SIG-M5 treated with dmso at 0.1 percent for 504 hours (cell line): Measurements from ENCODE around the gene METTL23.
"Not testable (repeated sequence)": the region's sequence is repeated elsewhere in the genome, so short reads cannot be mapped to it uniquely, and the experiment has no call there.

Experiments
- DNase-seq: peaks from one replicate; lab custom pipeline; 2025; ENCODE audit not compliant: unreplicated experiment; lab: John Stamatoyannopoulos, UW

Gene METTL23

DNA sequence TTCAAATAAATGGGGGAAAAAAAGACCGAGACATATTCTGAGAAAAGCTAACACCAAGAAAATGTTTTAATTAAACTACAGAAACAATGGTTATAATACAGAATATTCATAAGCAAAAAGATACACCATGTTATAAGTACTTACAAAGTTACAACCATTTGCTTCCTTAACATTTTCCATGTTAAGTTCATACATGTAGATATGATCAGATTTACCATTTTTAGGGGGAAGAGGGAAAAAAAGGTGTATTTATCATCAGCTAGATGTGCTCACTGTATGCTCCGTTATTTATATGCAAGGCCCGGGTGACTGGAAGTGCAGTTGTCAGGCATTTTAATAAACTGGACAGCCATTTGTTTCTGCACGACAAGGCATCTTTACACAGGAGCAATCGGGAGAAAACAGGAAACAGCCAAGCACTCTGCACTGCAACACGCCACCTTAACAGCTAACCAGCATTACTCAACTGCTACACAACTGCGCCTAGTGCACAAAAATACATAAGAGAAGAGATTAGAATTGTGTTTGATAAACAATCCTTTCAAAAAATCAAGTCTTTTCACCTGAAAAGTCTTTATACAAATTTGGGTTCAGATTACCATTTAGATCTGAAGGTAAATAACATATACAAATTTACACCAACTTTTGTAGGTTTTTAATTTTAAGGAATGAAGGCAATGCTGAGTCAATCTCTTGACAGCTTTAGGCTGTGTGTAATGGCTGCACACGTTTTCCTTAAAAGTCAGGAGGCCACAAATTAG lies 7.6 kb downstream of the METTL23 start:
- peak; percentile 85 for DNase-seq

DNA sequence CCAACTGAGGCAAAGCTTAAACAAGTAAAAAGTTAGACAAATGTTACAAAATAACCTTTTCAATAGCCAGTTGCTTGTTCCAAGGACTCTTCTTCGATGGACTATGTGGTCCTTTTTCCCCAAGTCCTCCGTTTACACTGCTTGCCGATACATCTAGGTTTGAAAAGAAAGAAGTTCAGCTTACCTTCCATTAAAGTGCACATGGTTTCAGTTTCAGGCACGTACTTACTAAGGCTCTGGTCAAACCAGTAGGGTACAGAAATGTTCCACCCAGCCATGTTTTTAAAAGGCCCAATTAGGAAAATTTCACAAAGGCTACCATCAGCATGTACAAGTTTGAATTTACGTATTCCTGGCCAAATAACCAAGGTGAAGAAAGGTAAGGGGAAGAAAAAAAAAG lies 8.4 kb downstream of the METTL23 start:
- peak; percentile 64 for DNase-seq

DNA sequence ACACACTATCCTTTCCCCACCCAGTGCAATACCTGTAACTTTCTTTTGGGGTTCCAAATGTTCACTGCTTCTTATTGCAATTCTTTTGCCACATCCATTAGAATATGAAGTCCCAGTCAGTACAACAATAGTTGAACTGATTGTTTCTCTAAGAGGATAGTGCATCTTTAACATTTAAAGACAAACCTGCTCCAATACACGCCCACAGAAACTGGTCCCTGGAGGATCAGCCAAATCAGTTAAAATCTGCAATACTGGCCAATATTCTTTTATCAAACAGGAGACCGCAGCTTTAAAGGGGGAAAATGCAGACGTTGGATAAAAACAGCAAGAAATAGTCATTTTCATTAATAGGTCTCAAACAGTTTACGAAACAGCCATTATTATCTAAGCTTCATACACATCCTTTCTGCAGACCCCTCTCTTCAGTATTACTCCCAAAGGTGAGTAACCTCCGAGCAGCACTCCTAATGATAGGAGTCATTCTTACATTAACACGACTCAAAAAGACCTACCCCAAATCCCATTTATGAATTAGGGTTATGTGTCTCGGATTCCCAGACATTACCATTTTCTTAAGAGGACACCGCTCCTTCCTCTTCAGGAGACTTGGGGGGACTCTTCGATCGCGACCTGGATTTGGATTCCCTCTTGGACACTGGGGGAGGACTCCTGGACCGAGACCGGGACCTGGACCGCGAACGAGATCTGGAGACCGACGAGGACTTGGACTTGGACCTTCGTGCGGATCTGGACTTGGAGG lies 9.1 kb downstream of the METTL23 start:
- DNase-seq = no peak

DNA sequence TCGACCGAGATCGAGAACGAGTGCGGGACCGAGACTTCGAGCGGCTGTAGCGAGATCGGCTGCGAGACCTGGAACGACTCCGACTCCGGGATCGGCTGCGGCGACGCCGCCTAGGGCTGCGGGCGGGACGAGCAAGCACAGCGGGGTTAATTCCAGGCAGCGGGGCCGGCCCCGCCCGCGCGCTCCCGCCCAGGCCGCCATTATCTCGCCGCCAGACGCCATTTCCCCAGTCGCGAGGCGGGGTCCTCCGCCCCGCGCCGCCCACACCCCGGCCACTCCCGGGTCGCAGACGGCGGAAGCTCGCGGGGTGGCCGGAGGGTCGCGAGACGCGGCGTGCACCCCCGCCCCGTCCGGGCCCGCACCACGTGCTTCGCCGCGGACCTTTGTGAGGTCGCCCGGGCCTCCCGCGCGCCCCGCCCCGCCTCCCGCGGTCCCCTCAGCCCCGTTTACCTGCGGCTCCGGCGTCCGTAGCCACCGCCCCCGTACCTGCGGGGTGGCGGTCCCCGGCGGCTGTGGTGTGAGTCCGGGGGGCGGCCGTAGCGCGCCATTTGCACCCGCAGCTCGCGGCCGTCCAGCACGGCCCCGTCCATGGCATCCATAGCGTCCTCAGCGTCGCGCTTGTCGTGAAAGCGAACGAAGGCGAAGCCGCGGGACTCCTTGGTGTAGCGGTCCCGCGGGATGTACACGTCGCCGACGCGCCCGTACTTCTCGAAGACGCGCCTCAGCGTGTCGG lies 9.9 kb downstream of the METTL23 start:
- DNase-seq = peak; percentile 48

DNA sequence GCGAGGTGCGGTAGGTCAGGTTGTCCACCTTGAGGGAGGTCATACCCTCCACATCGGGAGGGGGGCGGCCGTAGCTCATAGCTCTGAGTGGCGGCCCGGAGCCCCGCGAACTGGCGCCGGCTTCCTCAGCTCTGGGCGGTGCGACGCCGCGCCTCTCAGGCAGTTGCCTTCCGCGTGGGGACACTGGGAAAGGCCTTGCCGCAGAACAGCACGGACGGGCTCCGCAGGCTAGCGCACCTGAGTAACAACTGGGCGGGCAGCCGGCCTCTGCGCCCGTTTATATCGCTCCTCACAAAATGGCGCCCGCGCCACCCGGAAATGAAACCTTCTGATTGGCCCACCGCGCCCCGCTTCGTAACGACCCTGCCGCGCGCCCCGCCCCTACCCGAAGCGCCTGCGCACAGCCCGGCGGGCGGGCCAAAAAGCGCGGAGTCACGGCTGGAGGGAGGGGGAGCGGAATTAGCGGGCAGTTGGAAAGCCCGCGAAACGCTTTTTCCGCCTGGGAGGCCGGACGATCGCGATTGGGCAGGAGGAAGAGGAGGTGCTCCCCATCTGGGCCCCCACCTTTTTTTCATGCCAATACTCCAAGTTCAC lies 10.5 kb downstream of the METTL23 start, which contains the start of gene SRSF2:
SRSF2 (minus strand) TSS at position 250 of the 594 bp plus-strand sequence; CDS start at position 79, 171 bp downstream.
- peak; percentile 99 for DNase-seq

DNA sequence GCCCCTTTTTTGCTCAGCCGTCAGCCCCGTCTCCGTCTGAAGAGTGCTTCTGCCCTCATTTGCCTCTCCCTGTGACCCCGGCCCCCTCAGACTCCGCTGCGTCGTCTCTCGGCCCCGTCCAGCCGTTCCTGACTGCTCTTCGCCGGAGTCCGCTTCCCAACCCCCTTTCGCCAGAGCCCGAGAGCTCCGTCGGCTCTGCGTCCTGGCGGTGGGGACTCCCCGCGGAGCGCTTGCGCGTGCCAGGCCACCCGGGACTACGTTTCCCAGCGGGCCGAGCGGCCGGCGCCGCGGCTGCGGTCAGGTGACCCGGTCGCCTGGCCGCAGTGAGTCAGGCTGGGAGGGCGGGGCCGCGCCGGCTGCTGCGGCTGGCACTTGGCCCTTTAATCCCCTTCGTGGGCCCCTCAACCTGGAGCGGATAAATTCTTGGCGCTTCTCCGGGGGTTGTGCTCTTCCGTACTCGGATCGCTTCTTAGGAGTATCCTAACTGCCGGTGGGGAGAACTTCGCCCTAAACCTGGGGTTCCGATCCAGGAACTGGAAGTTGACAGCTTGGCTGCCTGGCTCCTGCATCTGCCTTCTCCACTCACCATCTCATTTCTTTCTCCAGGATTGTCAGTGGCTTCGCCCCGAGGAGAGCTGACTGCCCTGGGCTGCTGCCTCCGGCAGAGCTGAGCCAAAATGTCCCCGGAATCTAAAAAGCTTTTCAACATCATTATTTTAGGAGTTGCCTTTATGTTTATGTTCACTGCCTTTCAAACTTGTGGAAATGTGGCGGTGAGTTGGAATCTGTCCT lies 11.2 kb downstream of the METTL23 start, which contains the start of gene MFSD11:
MFSD11 (plus strand) TSS at position 444 of the 792 bp plus-strand sequence; CDS start at position 678, 234 bp downstream.
- DNase-seq = peak; percentile 94

DNA sequence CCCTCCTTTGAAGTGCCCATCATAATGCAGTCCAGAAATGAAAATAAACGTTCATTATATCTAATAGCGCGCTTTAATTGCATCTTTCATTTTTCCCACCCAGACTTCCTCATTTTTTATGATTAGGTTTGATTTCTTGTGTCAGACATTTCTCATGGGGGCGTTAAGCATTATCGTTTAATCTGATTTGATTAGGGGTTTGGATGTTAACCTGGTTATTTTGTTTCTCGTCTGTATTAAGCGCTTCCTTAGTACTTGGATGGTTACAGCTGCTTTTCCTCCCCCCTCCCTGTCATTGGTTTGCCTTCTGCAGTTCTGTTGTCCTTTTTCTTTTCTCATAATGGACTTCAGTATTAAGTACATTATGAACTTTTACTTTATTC lies 11.8 kb downstream of the METTL23 start:
- DNase-seq = no peak

DNA sequence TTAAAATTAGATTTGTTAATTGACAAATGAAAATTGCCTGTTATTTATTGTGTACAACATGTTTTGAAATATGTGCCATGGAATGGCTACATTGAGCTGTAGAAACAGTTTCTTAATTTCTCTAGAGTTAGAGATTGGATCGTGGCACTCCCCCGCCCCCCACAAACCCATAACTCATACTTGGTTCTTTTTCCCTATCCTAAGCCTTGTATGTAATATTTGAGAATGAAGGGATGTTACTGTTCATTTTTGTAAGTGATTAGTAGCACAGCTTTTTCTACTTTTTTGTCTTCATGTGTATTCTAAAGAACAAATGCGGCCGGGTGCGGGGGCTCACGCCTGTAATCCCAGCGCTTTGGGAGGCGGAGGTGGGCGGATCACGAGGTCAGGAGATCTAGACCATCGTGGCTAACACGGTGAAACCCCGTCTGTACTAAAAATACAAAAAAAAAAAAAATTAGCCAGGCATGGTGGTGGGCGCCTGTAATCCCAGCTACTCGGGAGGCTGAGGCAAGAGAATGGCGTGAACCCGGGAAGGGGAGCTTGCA lies 13.0 kb downstream of the METTL23 start:
- DNase-seq = not testable (repeated sequence)

DNA sequence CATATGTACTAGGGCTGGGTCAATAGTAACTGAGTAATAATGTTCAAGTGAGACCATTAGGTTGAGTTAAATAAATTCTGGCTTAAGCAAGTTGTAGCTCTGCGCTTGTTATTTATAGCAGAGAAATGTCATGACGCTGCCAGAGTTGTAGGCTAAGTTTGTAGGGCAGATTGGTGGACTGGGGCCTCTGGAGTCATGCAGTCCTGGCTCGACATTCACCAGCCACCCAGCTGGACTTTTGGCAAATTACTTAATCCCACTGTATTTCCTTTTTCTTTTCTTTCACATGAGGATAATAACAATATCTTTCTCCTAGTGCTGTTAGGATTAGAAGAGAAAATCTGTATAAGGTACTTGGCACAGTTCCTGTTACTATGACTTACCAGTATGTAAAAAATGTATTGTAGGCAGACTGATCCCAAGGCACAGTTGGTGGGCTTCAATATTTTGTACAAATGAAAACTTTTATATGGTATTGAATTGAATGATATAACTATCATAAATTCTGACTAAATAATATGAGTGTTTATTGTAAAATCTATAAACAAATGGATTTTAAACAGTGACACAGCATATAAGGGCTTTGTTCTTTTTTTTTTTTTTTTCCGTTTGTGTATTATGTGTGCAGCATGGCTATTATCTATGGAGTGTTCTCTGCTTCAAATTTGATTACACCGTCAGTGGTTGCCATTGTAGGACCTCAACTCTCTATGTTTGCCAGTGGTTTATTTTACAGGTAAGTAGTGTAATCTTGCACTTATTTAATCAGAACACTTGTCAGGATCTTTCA lies 13.9 kb downstream of the METTL23 start:
- no peak for DNase-seq

DNA sequence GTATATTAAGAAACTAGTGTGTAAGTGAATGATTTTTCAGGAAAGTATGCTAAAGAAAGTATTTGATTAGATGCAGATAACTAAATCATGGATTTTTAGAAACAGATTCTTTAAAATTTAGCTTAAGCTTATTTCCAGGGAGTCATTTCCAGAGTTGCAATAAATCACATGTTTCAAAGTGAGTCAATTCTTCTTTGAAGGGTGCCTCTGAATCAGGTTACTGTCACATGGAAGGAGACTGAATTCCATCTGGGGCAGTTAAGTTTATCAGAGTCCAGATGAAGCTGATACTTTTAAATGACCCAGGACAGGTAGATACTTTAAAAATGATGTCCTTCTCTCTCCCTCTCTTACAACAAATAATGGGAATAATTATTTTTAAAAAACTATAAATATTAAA lies 16.3 kb downstream of the METTL23 start:
- DNase-seq = no peak

DNA sequence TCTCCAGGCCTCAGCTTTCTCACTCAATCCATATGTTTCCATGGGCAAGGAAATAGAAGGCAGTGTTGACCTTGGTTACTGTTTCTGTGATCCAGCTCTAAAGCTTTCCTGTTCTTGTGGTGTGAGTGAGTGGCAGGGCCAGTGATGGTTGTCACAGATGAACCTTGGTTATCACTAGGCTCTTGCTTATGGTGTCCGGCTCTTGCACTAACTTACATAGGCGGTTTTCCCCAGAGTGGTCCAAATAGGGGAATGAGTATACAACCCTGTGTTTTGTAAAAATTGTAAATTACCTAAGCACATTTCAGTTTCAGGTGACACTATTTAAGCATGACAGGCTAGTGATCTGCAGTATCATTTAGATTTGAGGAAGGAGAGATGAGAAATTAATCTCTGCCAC lies 18.1 kb downstream of the METTL23 start:
- DNase-seq = no peak

DNA sequence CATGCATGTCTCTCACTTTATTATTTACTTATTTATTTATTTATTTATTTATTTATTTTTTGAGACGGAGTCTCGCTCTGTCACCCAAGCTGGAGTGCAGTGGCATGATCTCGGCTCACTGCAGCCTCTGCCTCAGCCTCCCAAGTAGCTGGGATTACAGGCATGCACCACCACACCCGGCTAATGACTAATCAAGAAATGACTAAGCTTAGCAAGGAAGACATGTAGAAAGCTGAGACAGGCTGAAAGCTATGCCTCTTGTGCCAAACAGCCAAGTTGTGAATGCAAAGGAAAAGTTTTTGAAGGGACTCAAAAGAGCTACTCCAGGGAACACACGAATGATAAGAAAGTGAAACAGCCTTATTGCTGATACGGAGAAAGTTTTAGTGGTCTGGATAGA lies 19.1 kb downstream of the METTL23 start:
- not testable (repeated sequence) for DNase-seq

DNA sequence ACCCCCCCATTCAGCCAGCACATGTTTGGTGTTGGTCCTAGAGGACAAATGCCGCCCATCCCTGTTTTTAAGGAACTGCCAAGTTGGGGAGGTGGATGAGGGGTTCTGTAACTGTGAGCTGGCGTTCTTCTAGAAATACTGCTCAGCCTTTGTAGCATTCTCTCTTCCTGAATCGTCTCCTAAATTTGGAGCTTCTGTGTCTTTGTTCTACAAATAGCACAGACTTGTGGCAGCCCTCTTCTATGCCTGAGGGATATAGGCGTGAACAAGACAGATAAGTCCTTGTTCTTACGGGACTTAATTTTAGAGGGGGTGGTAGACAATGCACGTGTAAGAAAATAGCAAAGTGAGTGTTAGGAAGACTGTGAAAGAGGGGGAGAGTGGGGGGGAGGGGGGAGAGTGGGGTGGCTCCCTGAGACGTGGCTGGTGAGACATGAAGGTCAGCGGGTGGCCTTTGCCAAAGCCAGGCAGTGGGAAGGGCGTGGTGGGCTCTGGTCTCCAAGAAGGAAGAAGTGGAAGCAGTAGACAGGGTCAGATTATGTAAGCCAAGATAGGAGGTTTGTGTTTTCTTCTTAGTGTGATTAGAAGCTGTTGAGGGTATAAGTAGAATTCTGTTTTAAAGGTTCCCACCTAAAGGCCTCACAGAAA lies 21.2 kb downstream of the METTL23 start:
- peak; percentile 29 for DNase-seq

DNA sequence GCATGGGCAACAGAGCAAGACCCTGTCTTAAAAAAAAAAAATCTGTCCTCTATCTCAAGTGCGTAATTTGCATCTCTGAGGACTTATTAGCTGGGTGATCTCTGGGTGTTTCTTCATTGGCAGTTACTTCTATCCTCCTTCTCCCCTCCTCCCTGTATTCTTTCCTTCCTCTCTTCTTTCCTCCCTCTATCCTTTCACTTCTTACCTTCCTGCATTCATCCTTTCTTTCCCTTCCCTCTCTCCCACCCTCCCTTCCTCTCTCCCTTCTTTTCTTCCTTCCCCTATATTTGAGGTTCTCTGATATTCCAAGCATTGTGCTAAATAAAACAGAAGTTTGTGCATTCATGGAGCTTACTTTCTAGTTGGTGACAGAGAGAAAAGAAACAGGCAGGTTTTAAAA lies 22.0 kb downstream of the METTL23 start:
- no peak for DNase-seq

DNA sequence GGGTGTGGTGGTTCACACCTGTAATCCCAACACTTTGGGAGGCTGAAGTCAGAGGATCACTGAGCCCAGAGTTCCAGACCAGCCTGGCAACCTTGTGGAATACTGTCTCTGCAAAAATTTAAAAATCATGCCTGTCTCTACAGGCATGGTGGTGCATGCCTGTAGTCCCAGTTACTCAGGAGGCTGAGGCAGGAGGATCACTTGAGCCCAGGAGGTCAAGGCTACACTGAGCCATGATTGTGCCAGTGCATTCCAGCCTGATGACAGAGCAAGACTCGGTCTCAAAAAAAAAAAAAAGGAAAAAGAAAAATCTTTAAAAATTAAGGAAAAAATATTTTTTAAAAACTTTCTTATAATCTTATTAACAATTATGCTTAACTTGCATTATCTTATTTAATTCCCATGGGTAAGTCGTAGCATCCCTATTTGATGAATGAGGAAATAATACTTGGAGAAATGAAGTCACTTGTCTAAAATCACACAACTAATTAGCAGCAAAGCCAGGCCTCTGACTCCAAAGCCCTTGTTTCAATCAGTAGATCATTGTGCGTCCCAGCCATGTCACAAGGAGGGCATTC lies 24.9 kb downstream of the METTL23 start:
- DNase-seq = no peak

DNA sequence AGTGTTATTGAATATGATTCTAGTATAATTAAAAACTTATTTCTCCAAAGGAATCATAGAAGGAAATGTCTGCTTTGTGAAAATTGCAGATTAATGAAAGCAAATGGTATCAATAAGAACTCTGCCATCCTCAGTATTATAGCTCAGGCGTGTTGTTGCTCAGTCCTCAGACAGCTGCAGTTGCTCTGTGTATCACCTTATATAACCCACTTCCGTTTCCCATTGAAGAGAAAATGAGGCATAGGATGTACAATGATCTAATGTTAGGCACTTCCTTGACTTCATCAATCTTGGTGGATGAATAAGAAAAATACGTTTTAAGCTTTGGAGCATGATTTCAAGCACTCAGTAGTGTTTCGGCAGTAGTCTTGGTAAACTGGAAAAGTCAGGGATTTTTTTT lies 25.4 kb downstream of the METTL23 start:
- no peak for DNase-seq

DNA sequence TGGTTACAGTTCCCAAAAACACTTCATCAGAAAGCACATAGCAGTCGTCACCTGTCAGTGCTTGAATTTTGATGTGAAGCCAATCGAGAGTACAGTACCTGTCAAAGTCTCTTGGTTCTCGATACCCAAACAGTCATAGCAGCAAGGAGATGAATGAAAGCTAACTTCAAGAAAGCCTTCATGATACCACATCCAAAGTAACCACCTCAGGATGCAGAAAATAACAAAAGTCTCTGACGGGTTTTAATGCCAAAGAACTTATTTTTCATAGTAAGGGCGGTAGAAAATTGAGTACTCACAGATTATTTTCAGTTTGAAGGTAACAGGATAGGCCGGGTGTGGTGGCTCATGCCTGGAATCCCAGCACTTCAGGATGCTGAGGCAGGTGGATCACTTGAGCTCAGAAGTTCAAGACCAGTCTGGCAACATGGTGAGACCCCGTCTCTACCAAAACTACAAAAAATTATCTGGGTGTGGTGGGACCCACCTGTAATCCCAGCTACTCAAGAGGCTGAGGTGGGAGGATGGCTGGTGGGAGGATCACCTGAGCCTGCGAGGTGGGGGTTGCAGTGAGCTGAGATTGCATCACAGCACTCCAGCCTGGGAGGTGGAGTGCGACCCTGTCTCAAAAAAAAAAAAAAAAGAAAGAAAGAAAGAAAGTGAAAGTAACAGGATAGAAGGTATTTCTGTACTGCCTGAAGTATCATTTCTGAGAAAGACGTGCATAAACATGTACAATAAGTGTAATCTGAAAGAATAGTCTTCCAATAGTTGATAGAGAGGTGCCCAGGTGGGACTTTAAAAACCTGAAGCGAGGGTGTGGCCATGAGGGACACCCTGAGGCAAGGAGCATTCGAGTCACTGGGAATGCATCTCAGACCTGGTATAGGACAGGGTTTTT lies 26.7 kb downstream of the METTL23 start:
- DNase-seq = no peak
